ENCODE results near the gene MAN2B2. TPM values are rescaled to one million over a fixed set of nuclear protein-coding genes. Genes with fewer than 3 reads are reported as not detected.

The MAN2B2 gene
- total RNA-seq, 2 experiments from 2014 or later: 13.7 to 19.4 TPM

DNA sequence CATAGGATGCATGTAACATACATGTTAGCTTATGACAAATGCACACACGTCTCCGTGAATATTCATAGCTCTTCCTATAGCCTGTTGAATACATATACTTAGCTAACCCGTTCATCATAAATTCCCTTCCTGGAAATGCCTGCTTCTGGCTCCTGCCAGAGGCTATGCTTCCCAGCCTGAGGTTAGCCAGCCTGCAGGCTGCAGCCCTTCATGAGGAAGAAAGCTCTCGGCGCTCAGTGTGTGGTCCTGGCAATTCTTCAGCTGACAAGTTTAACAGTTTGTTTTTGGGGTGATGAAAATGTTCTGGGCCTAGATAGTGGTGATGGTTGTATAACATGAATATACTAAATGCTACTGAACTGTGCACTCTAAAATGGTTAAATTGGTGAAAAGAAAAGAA lies 48.8 kb upstream of the MAN2B2 start:
- no peak for DNase-seq (ENCODE audit: low spot score)
- POLR2A ChIA-PET: no interaction called here
- Histone ChIP-seq H2AFZ (ENCODE audit: low read length) (no peak overlapping the region), H3K9me2 (ENCODE audit: insufficient read depth, low read length) (no peaks in the 10 kb centered on the region), H3K4me2 (ENCODE audit: low read length) (no peak overlapping the region), H4K20me1 (ENCODE audit: insufficient read depth, low read length) (no peaks in the 10 kb centered on the region), H3K4me3 (ENCODE audit: low read depth, low read length, poor library complexity, severe bottlenecking) (no peak overlapping the region), H3K36me3 (ENCODE audit: insufficient read depth, low read length) (no peaks in the 10 kb centered on the region), H3K79me2 (ENCODE audit: insufficient read depth, low read depth, low read length) (no peaks in the 10 kb centered on the region), H3K9me3 (ENCODE audit: low read length) (no peaks in the 10 kb centered on the region), H3K4me1 (ENCODE audit: insufficient read depth, low read length, poor library complexity, severe bottlenecking) (no peaks in the 10 kb centered on the region), H3K27ac (ENCODE audit: low read depth, low read length, poor library complexity, severe bottlenecking) (no peak overlapping the region)
- TF ChIP-seq EZH2phosphoT487 (IDR thresholded peaks at IDR 0.05; ENCODE audit: borderline replicate concordance, low read depth, low read length): no peak
- TF ChIP-seq, protein P1, sequence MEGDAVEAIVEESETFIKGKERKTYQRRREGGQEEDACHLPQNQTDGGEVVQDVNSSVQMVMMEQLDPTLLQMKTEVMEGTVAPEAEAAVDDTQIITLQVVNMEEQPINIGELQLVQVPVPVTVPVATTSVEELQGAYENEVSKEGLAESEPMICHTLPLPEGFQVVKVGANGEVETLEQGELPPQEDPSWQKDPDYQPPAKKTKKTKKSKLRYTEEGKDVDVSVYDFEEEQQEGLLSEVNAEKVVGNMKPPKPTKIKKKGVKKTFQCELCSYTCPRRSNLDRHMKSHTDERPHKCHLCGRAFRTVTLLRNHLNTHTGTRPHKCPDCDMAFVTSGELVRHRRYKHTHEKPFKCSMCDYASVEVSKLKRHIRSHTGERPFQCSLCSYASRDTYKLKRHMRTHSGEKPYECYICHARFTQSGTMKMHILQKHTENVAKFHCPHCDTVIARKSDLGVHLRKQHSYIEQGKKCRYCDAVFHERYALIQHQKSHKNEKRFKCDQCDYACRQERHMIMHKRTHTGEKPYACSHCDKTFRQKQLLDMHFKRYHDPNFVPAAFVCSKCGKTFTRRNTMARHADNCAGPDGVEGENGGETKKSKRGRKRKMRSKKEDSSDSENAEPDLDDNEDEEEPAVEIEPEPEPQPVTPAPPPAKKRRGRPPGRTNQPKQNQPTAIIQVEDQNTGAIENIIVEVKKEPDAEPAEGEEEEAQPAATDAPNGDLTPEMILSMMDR (conservative IDR thresholded peaks at IDR 0.05; ENCODE audit: low read length): no peak
- intact Hi-C loops (cut with micrococcal nuclease; ENCODE audit: unreplicated experiment): no loop called here
- BruUV-seq (replicated peaks): no TSS peak
- CTCF ChIA-PET (ENCODE audit: unreplicated experiment): no interaction called here

DNA sequence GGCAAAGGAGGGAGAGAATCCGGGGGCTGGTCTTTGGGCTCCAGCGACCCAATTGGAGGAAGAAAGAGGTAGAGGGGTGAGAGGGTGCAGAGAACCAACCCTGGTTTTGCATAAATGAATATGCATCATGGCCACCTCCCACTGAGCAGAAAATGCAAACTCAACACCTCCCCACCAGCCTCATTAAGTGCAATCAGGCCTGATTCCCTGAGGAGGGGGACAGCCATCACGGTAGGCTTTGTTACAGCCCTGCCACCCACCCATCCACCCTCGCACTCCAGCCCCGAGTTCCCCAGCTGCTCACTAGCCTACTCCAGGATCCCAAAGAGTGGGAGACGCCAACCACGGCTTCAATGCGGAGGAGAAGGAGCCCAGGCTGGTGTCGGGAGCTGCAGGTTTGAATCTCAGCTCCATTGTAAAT lies 48.3 kb upstream of the MAN2B2 start:
- Histone ChIP-seq H3K79me2 (ENCODE audit: insufficient read depth, low read depth, low read length) (no peaks in the 10 kb centered on the region), H3K9me3 (ENCODE audit: low read length) (no peaks in the 10 kb centered on the region), H3K9me2 (ENCODE audit: insufficient read depth, low read length) (no peaks in the 10 kb centered on the region), H3K4me3 (ENCODE audit: low read depth, low read length, poor library complexity, severe bottlenecking) (no peak overlapping the region), H3K4me1 (ENCODE audit: insufficient read depth, low read length, poor library complexity, severe bottlenecking) (no peaks in the 10 kb centered on the region), H3K4me2 (ENCODE audit: low read length) (no peak overlapping the region), H3K27ac (ENCODE audit: low read depth, low read length, poor library complexity, severe bottlenecking) (no peak overlapping the region), H3K36me3 (ENCODE audit: insufficient read depth, low read length) (no peaks in the 10 kb centered on the region), H2AFZ (ENCODE audit: low read length) (no peak overlapping the region), H4K20me1 (ENCODE audit: insufficient read depth, low read length) (no peaks in the 10 kb centered on the region)
- TF ChIP-seq, protein P1 (conservative IDR thresholded peaks at IDR 0.05; ENCODE audit: low read length): no peak
- no peak for TF ChIP-seq EZH2phosphoT487 (IDR thresholded peaks at IDR 0.05; ENCODE audit: borderline replicate concordance, low read depth, low read length)
- ChIA-PET CTCF (ENCODE audit: unreplicated experiment) (no interaction called here), POLR2A (no interaction called here)
- intact Hi-C loops (cut with micrococcal nuclease; ENCODE audit: unreplicated experiment): no loop called here
- BruUV-seq (replicated peaks): no TSS peak
- DNase-seq (ENCODE audit: low spot score): no peak

DNA sequence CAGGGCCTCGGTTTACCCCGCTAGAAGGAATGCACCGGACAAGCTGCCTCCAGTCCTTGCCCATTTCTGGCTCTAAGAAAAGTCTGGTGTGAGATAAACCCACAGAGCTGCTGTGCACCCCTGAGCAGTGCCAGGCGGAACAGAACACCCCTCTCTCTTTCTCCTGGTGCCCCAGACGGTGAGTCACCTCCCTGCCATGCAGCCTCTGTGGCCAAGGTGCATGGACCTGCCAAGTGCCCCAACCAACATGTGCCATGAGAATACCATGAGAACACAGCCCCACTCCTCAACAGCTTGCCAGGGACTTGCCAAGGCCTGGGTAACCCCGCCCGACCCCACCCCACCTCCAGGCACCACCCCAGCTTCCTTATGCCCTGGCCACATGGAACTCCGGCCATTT lies 47.7 kb upstream of the MAN2B2 start:
- no peaks in the 10 kb centered on the region for H3K79me2 ChIP-seq (ENCODE audit: insufficient read depth, low read depth, low read length)
- H3K9me3 ChIP-seq (ENCODE audit: low read length): no peaks in the 10 kb centered on the region
- H3K4me2 ChIP-seq (ENCODE audit: low read length): no peak overlapping the region
- no peak for DNase-seq (ENCODE audit: low spot score)
- H3K27ac ChIP-seq (ENCODE audit: low read depth, low read length, poor library complexity, severe bottlenecking): no peak overlapping the region
- POLR2A ChIA-PET: no interaction called here
- CTCF ChIA-PET (ENCODE audit: unreplicated experiment): no interaction called here
- no peaks in the 10 kb centered on the region for H4K20me1 ChIP-seq (ENCODE audit: insufficient read depth, low read length)
- no peak overlapping the region for H2AFZ ChIP-seq (ENCODE audit: low read length)
- no TSS peak for BruUV-seq (replicated peaks)
- H3K4me3 ChIP-seq (ENCODE audit: low read depth, low read length, poor library complexity, severe bottlenecking): no peak overlapping the region
- H3K9me2 ChIP-seq (ENCODE audit: insufficient read depth, low read length): no peaks in the 10 kb centered on the region
- no peaks in the 10 kb centered on the region for H3K36me3 ChIP-seq (ENCODE audit: insufficient read depth, low read length)
- TF ChIP-seq, protein P1 (conservative IDR thresholded peaks at IDR 0.05; ENCODE audit: low read length): no peak
- no peak for TF ChIP-seq EZH2phosphoT487 (IDR thresholded peaks at IDR 0.05; ENCODE audit: borderline replicate concordance, low read depth, low read length)
- no peaks in the 10 kb centered on the region for H3K4me1 ChIP-seq (ENCODE audit: insufficient read depth, low read length, poor library complexity, severe bottlenecking)
- intact Hi-C loops (cut with micrococcal nuclease; ENCODE audit: unreplicated experiment): no loop called here
